Central memory CD4-positive, alpha-beta T cell (primary cell): ENCODE data around the gene CFAP46.
"Not testable (repeated sequence)": the region's sequence is repeated elsewhere in the genome, so short reads cannot be mapped to it uniquely, and the experiment has no call there.

ENCODE experiments used
- DNase-seq: peaks from one replicate; pipeline ENCODE4 v3.0.0; 2022

The CFAP46 gene

DNA sequence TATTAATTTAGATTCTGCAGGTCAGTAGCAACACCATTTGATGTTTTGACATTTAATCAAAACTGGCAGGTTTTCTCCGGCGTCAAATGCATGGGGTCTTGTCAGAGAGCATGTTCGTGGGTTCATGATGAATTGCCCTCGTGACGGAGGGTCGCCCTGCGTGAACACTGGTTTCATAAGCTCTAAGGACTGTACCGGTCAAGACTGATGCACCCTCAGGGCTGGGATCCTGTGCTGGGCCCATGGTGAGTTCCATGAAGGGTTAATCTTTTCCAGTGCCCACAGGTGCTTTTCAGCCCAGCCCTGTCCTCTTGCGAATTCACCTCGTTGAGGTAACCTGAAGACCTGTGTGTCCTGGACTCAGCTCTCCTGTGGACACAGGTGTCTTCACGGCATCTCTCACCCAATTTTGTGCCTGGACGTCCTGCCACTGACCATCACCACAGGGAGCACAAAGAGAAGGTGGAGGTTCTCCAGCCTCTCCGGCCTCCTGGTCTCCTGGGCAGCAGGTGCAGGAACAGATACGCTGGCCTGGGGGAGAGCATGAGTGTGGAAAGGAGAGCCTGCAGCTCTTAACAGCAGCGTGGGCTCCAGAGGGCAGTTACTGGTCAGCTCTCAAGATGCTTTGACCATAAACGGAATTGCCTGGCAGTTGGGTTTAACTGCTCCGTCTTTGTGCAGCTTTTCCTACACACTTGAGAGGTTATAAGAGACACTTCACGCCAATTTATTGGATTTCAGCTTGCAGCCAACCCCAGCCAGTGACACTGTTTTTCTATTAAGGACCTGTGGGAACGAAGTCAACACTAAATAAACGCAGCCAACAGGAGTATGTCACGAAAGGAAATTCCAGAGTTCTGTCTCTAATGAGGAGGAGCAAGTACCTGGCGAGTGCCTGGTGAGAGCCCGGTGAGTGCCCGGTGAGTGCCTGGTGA lies 37.4 kb upstream of the CFAP46 start:
- DNase-seq, result no peak

DNA sequence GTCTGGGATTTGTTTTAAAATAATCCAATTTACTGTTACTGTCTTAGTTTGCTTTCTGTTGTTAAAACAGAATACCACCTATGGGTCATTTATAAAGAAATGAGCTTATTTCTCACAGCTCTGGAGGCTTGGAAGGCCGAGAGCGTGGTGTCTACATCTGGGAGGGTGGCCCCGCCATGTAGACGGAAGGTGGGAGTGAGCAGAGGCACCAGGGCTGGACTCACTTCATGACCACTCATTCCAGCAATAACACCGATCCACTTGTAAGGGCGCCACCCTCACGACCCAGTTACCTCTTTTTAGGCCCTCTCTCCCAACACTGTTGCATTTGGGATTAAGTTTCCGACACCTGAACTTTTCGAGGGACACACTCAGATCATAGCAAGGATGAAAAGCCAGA lies 36.2 kb upstream of the CFAP46 start:
- no peak for DNase-seq

GRCh38 chr10:132977807-132978206 lies 35.4 kb upstream of the CFAP46 start:
- no peak for DNase-seq

GRCh38 chr10:132977076-132977475 lies 34.7 kb upstream of the CFAP46 start:
- DNase-seq, result no peak

DNA sequence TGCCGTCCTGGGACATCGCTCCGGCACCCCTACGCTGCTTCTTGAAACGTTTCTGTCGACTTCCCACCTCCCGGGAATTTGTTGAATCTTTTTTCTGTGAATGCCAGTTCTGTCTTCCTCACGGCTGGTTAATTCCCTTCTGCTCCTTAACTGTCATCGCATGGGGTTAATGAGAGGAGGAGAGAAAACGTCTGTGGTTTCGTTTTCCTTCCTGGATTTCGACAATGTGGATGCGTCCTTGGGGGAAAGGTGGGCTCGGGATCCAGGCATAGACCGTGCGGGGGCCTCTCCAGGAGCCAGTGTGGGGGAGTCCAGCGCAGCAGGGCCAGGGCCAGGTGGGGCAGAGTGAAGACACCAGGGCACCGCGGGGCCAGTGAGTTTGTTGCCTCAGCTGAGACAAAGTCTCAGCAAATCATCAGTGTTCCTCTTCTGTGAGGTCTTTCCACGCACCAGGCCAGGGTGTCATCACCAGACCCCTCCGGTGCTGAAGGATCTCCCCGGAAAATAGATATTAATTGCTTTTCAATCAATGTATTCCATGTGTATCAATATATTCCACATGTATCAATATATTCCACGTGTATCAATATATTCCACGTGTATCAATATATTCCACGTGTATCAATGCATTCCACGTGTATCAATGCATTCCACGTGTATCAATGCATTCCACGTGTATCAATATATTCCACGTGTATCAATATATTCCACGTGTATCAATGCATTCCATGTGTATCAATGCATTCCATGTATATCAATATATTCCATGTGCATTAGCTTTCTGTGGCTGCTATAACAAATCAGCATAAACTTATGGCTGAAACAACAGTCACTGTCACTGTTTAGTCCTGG lies 33.7 kb upstream of the CFAP46 start:
- DNase-seq, result no peak

GRCh38 chr10:132974886-132975830 lies 32.8 kb upstream of the CFAP46 start:
- DNase-seq, result no peak

- DNase-seq, result no peak
These were observed 32.0 kb upstream of the CFAP46 start for GRCh38 chr10:132974249-132974796.

GRCh38 chr10:132973903-132974241 lies 31.5 kb upstream of the CFAP46 start:
- DNase-seq, result no peak

DNA sequence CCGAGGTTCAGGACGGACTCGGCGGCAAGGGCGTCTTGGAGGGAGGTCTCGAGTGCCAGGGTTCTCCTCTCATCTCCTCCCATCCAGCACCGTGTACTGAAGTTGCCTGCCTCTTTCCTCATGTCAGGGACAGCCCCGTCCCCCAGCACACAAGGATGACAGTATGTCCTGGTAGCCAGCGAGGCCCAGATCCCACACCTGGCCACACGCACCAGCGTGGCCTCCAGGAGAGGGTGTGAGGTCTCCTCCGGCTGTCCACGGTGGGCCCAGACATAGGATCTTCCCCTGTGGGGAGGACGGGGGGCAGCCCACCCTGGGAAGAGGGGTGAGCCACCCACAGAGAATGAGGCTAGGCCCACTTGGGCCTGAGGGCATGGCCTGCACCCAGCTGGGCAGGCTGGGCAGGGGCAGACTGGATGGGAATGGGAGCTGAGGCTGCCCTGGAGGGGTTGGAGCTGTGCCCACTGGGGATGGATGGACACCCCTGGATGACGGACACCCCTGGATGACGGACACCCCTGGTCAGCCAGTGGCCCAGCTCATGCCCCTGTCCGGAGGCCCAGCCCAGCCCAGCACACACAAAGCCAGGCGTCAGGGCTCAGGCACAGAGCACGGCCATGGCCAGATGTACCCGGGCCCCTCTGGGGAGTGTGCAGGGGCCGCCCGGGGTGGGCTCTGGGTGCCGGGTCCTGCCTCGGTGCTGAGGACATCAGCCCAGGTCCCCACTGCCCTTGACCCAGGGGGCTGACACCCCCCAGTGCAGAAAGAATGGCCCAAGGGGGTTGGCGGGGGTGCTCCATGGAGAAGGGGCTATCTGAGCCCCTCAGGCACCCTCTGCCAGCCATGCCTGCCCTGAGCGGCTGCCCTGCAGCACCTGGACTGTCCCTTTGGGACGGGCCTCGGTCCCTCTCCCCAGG lies 30.9 kb upstream of the CFAP46 start:
- no peak for DNase-seq

DNA sequence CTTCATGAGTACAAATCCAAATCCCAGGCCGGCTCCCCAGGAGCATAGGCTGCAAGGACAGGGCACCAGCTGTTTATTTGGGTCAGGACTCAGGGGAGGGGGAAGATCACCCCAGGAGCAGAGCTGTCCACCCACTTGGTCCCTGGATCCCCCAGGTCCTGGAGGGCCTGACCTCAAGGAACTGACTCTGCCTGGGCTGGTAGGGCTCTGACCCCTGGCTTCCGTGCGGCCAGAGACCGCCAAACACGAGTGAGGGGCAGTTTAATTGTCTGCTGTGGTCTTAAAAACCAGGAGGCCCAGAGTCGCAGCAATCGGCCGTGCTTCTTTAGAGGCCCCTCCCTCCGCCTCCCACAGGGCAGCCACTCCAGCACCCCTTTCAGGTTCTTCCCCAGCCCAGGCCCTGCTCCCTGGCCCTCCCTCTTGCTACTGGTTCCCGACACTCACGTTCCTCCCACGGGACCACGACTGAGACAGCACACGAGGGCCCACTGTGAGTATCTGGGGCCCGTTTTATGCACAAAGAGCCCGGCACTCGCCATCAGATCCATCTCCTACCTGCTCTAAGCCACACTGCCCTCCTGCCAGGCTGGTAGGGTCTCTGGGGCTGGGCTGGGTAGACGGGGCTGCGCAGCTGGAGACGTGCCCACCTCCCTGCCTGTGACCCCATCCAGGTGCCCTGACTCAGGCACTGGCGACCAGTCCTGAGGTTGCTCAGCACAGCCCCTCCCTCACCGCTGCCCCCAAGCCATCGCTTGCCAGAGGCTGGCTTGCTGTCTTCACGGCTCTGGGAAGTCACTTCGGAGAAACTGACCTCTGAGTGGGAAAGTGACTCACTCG lies 30.0 kb upstream of the CFAP46 start:
- DNase-seq, result no peak

GRCh38 chr10:132971448-132972148 lies 29.2 kb upstream of the CFAP46 start:
- no peak for DNase-seq

DNA sequence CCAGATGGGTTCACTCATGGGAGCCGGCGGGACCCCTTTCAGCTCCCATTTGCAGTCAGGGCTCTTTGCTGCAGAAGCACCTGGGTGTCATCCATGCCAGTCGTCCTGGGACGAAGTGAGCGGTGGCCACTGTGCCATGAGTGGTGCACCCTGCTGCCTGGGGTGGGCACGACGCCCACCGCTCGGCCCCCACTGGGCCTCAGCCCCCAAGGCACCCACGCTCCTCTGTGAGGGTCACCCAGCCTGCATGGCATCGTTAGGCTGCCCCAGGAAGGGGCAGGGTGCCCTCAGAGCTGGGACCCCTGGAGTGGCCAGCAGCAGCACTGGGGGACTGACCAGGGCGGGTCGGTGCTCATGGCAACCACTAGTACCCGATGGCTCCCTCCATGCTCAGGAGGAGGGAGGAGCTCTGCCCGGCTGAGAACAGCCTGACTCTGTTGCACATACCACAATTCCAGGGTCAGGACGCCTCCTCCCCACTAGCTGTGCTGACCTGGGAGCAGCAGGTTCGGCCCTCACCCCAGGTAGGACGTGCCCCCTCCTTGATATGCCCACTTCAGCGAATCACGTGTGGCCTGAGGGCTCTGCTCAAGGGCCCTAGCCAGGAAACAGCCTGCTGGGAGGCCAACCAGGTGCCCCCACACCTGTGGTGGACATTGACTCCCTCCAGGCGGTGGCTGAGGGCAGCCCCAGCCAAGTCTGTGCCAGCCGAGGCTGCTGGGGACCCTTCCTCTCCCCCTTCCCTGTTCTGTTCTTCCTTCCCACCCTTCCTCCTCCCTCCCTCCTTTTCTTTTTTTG lies 28.5 kb upstream of the CFAP46 start:
- DNase-seq, result no peak

- DNase-seq, result no peak
These were observed 25.2 kb upstream of the CFAP46 start for GRCh38 chr10:132967540-132967939.

DNA sequence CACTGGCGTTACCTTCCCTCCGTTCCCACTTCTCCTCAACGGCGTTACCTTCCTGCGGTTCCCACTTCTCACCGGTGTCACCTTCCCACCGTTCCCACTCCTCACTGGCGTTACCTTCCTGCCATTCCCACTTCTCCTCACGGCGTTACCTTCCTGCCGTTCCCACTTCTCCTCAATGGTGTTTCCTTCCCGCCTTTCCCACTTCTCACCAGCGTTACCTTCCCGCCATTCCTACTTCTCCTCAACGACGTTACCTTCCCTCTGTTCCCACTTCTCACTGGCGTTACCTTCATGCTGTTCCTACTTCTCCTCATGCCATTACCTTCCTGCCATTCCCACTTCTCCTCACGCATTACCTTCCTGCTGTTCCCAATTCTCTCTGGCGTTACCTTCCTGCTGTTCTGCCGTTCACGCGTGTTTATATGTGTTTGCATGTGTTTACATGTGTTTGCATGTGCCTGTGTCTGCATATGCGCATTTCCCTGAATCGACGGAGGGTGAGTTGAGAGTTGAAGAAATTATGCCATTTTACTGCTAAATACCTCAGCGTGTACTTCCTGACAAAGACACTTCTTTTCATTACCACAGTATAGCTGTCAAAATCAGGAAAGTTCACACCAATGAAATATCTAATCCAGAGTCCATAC lies 23.2 kb upstream of the CFAP46 start:
- no peak for DNase-seq

GRCh38 chr10:132964707-132965410 lies 22.5 kb upstream of the CFAP46 start:
- not testable (repeated sequence) for DNase-seq

GRCh38 chr10:132964231-132964630 lies 21.9 kb upstream of the CFAP46 start:
- no peak for DNase-seq

GRCh38 chr10:132963430-132963960 lies 21.1 kb upstream of the CFAP46 start:
- no peak for DNase-seq
